Chondrocyte (in vitro differentiated cells): ENCODE measurements around the gene PMP22. TPM values are rescaled to one million over a fixed set of nuclear protein-coding genes. Genes with fewer than 3 reads are reported as not detected.

ENCODE experiments used
- DNase-seq: peaks from one replicate; pipeline ENCODE4 v3.0.0; 2021; ENCODE audit warnings: mixed read lengths, low spot score
- H3K27ac Mint-ChIP-seq: one replicate; pipeline ENCODE4 v1.8.0; 2021; ENCODE audit warnings: mild to moderate bottlenecking, moderate library complexity, mixed read lengths; ENCODE audit not compliant: unreplicated experiment
- H3K27me3 Mint-ChIP-seq: 2 replicates; pipeline ENCODE4 v1.8.0; 2021; ENCODE audit warnings: low read depth, mixed read lengths
- H3K36me3 Mint-ChIP-seq: 2 replicates; pipeline ENCODE4 v1.8.0; 2021; ENCODE audit warnings: low read depth, mixed read lengths
- H3K4me1 Mint-ChIP-seq: 2 replicates; pipeline ENCODE4 v1.8.0; 2021; ENCODE audit warnings: low read depth, mild to moderate bottlenecking, mixed read lengths
- H3K4me3 Mint-ChIP-seq: one replicate; pipeline ENCODE4 v1.8.0; 2021; ENCODE audit warnings: mild to moderate bottlenecking, moderate library complexity, mixed read lengths; ENCODE audit not compliant: unreplicated experiment
- H3K9me3 Mint-ChIP-seq: 2 replicates; pipeline ENCODE4 v1.8.0; 2021; ENCODE audit warnings: low read depth, mixed read lengths
- total RNA-seq: library from RNA; stranded (reverse); gene quantifications from 3 replicates; pipeline ENCODE4 v1.2.1, GENCODE V29; 2021
- TF ChIP-seq, protein P1 (sequence below): fragments of 200-600 bp; sonication (generic); IDR thresholded peaks from 2 replicates; pipeline ENCODE4 v1.5.0; 2021; ENCODE audit warnings: antibody characterized with exemption, mild to moderate bottlenecking, moderate library complexity

The PMP22 gene
- total RNA-seq, 1 donor from 2014 or later, result 152 TPM

DNA sequence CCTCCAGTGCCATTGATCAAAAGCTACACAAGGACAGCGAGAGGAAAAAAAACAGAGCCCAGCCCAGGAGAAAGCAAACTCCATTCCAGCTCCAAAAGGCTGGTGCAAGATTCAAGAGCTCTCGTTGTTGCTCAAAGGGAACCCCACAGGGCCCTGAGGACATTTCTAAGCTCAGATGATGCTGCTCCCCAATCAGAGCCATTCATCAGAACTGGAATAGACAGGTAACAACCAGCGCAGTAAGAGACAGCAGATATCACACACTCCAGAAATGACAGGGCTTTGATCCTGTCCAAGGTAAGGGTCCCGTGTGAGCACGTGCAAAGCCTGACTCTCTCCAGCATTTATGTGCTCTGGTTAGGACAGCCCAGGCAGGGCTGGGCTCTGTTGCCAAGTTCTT, 20.1 kb downstream of the PMP22 start:
- H3K9me3 Mint-ChIP-seq, result peaks cover 13% of the 10 kb centered on the region
- TF ChIP-seq, protein P1, sequence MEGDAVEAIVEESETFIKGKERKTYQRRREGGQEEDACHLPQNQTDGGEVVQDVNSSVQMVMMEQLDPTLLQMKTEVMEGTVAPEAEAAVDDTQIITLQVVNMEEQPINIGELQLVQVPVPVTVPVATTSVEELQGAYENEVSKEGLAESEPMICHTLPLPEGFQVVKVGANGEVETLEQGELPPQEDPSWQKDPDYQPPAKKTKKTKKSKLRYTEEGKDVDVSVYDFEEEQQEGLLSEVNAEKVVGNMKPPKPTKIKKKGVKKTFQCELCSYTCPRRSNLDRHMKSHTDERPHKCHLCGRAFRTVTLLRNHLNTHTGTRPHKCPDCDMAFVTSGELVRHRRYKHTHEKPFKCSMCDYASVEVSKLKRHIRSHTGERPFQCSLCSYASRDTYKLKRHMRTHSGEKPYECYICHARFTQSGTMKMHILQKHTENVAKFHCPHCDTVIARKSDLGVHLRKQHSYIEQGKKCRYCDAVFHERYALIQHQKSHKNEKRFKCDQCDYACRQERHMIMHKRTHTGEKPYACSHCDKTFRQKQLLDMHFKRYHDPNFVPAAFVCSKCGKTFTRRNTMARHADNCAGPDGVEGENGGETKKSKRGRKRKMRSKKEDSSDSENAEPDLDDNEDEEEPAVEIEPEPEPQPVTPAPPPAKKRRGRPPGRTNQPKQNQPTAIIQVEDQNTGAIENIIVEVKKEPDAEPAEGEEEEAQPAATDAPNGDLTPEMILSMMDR, result no peak
- DNase-seq, result no peak
- H3K4me3 Mint-ChIP-seq, result no peak overlapping the region
- no peaks in the 10 kb centered on the region for H3K27me3 Mint-ChIP-seq
- peaks cover 23% of the 10 kb centered on the region for H3K36me3 Mint-ChIP-seq
- H3K27ac Mint-ChIP-seq, result no peak overlapping the region
- peaks cover 34% of the 10 kb centered on the region for H3K4me1 Mint-ChIP-seq

DNA sequence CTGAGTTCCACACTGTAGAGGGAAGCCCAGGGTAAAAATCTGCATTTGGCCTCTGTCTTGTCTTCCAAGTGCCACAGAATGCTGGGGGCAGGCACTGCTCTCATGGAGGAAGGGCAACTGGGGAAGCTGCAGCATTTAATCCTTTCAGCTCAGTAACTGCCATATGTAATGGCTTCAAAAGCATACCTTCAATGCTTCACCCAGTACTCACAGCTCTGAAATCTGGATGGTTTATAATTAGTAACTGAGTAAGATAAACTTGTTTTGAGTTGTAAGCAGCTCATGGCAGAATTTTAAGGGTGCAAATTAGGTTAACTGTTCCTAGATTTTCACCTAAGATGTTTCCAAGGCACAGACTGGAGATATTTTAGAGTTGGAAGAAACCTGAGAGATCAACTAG, 24.5 kb downstream of the PMP22 start:
- peaks cover 11% of the 10 kb centered on the region for H3K4me1 Mint-ChIP-seq
- peaks cover 40% of the 10 kb centered on the region for H3K36me3 Mint-ChIP-seq
- H3K27me3 Mint-ChIP-seq, result no peaks in the 10 kb centered on the region
- no peak for DNase-seq
- H3K9me3 Mint-ChIP-seq, result peaks cover 13% of the 10 kb centered on the region
- H3K27ac Mint-ChIP-seq, result peak overlapping the region; percentile 24
- TF ChIP-seq, protein P1, result no peak
- H3K4me3 Mint-ChIP-seq, result no peak overlapping the region

GRCh38 chr17:15239491-15239890, 25.6 kb downstream of the PMP22 start:
- no peak overlapping the region for H3K4me3 Mint-ChIP-seq
- H3K36me3 Mint-ChIP-seq, result peaks cover 47% of the 10 kb centered on the region
- H3K27me3 Mint-ChIP-seq, result no peaks in the 10 kb centered on the region
- peaks cover 11% of the 10 kb centered on the region for H3K4me1 Mint-ChIP-seq
- TF ChIP-seq, protein P1, result no peak
- peaks cover 13% of the 10 kb centered on the region for H3K9me3 Mint-ChIP-seq
- no peak for DNase-seq
- no peak overlapping the region for H3K27ac Mint-ChIP-seq

GRCh38 chr17:15238676-15239422, 26.3 kb downstream of the PMP22 start:
- DNase-seq, result no peak
- peaks cover 11% of the 10 kb centered on the region for H3K4me1 Mint-ChIP-seq
- no peak overlapping the region for H3K27ac Mint-ChIP-seq
- peaks cover 13% of the 10 kb centered on the region for H3K9me3 Mint-ChIP-seq
- peaks cover 53% of the 10 kb centered on the region for H3K36me3 Mint-ChIP-seq
- TF ChIP-seq, protein P1, result no peak
- no peak overlapping the region for H3K4me3 Mint-ChIP-seq
- no peaks in the 10 kb centered on the region for H3K27me3 Mint-ChIP-seq

- peaks cover 54% of the 10 kb centered on the region for H3K36me3 Mint-ChIP-seq
- H3K9me3 Mint-ChIP-seq, result peaks cover 10% of the 10 kb centered on the region
- peaks cover 11% of the 10 kb centered on the region for H3K4me1 Mint-ChIP-seq
- H3K27ac Mint-ChIP-seq, result no peak overlapping the region
- no peak overlapping the region for H3K4me3 Mint-ChIP-seq
- TF ChIP-seq, protein P1, result no peak
- no peak for DNase-seq
- H3K27me3 Mint-ChIP-seq, result no peaks in the 10 kb centered on the region
These were observed 27.1 kb downstream of the PMP22 start for GRCh38 chr17:15238057-15238456.
